Thoracic aorta (tissue), 2 donors: ENCODE data around the gene FMN2. TPM values are rescaled to one million over a fixed set of nuclear protein-coding genes. Genes with fewer than 3 reads are reported as not detected.

ENCODE experiments used
- ATAC-seq: fragments of 150-250 bp; one replicate; pipeline ENCODE4 v1.8.0; 2017; ENCODE audit warnings: low read depth; ENCODE audit not compliant: insufficient number of reproducible peaks, low FRiP score
- DNase-seq: peaks from one replicate; pipeline ENCODE4 v3.0.0-alpha.2; 2020; ENCODE audit warnings: low spot score
- H3K27ac ChIP-seq, 2 donors: fragments of 200-600 bp; sonication (generic); 1 replicate in 1 of 2; 2 replicates in 1 of 2; pipeline ENCODE4 v1.5.1; 2016; ENCODE audit warnings: mild to moderate bottlenecking in 2 of 2, moderate library complexity in 2 of 2
- H3K27me3 ChIP-seq: fragments of 200-600 bp; sonication (generic); replicated peaks from 2 replicates; pipeline ENCODE4 v1.6.0; 2016; ENCODE audit warnings: mild to moderate bottlenecking; ENCODE audit not compliant: insufficient read depth
- H3K36me3 ChIP-seq: fragments of 200-600 bp; sonication (generic); one replicate; pipeline ENCODE4 v1.5.1; 2016
- H3K4me1 ChIP-seq, 2 donors: fragments of 200-600 bp; sonication (generic); 1 replicate in 1 of 2; 2 replicates in 1 of 2; pipeline versions ENCODE4 v1.5.1 to v1.6.0; 2016; ENCODE audit warnings: low read depth in 2 of 2, mild to moderate bottlenecking in 1 of 2; ENCODE audit not compliant: control insufficient read depth in 1 of 2
- H3K4me3 ChIP-seq: fragments of 200-600 bp; sonication (generic); 2 replicates; pipeline ENCODE4 v1.5.1; 2016; ENCODE audit warnings: mild to moderate bottlenecking
- H3K9me3 ChIP-seq: fragments of 200-600 bp; sonication (generic); 2 replicates; pipeline ENCODE4 v1.5.1; 2016
- total RNA-seq, 2 donors: library from RNA; depleted of rRNA; stranded (reverse); fragments of >200 nt; gene quantifications; one replicate each; pipeline versions ENCODE4 v1.1.0 to v1.2.3, GENCODE V29; 2016
- TF ChIP-seq, protein P1 (sequence below): fragments of 200-600 bp; sonication (generic); IDR thresholded peaks from one replicate; pipeline ENCODE4 v1.5.1; 2019; ENCODE audit warnings: antibody characterized with exemption

FMN2 gene
- total RNA-seq, 2 donors from 2014 or later = 0.14 to 0.71 TPM

DNA sequence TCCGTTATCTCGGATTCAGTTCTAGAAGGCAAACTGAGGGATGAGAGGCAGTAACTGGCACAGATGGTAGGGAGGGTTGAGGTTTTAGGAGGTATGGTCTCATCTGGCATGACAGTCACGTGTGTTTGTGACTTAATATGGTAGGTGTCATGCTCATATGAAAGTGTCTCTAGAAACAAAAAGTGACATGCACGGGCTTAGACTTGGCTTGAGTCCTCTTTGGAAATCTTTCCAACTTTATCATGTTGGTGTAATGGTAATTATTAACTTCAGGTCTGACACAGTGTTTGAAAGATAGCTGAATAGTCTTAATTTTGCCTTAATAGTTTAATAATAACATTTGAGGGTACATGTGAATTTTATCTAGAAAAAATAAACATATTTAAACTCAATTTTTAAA lies 218.1 kb downstream of the FMN2 start:
- no peak for ATAC-seq

DNA sequence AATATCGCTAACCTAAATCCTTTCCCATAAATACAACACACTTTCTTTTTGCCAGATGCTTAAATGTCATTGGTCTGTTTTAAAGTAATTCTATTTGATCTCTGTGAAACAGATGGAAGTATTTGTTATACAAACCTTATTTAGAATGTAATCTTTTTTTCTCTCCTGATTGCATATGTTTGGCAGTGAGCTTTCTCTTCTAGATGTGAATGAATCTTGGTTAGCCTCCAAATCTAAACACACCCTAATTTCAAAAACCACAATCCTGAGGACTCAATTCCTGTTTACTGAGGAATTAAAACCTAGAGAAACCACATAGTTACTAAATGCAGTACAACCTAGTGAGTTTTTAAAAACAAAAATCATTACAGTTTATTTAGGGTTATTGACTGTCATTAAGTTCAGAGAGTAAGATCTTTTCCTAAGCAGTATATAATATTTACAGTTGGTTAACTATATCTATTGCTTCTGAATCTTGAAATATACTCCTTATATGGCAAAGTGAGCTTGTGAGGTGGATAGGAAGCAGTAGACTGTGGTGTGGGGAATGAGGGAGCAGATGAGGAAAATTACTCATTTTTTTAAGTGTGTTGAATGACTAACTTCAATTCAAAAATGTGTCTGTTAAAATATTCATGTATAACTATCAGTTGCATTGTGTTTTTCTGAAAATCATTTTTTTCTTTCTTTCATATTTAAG lies 218.7 kb downstream of the FMN2 start:
- ATAC-seq (no peak), DNase-seq (no peak)
- Histone ChIP-seq H3K27ac (no peak overlapping the region), H3K4me1 (no peaks in the 10 kb centered on the region), H3K9me3 (no peaks in the 10 kb centered on the region), H3K36me3 (no peaks in the 10 kb centered on the region), H3K4me3 (no peak overlapping the region), H3K27me3 (no peaks in the 10 kb centered on the region)
- TF ChIP-seq, protein P1, sequence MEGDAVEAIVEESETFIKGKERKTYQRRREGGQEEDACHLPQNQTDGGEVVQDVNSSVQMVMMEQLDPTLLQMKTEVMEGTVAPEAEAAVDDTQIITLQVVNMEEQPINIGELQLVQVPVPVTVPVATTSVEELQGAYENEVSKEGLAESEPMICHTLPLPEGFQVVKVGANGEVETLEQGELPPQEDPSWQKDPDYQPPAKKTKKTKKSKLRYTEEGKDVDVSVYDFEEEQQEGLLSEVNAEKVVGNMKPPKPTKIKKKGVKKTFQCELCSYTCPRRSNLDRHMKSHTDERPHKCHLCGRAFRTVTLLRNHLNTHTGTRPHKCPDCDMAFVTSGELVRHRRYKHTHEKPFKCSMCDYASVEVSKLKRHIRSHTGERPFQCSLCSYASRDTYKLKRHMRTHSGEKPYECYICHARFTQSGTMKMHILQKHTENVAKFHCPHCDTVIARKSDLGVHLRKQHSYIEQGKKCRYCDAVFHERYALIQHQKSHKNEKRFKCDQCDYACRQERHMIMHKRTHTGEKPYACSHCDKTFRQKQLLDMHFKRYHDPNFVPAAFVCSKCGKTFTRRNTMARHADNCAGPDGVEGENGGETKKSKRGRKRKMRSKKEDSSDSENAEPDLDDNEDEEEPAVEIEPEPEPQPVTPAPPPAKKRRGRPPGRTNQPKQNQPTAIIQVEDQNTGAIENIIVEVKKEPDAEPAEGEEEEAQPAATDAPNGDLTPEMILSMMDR = no peak

More for the DNA sequence above, 218.1 kb downstream of the FMN2 start:
- Histone ChIP-seq H3K27ac (no peak overlapping the region), H3K27me3 (no peaks in the 10 kb centered on the region), H3K4me1 (no peaks in the 10 kb centered on the region), H3K9me3 (no peaks in the 10 kb centered on the region), H3K36me3 (no peaks in the 10 kb centered on the region), H3K4me3 (no peak overlapping the region)
- DNase-seq = no peak
- TF ChIP-seq, protein P1 = no peak

DNA sequence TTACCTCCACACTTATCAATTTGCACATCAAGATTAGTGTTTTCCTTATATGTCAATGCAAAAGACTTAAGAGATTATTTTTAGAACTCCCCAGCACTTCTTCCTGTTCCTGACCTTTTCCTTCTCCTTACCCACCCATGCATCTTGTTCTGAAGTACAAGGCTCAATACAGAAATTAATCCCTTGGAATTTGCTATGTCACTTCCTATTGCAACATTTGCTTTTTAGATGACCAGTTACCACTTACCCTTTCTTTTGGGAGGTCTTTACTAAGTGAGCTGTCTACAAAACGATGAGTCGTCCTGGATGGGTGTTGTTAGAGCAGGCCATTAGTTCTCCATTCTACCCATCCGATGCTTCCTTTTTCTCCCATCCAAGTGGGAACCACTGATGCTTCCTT lies 221.2 kb downstream of the FMN2 start:
- H3K4me3 ChIP-seq = no peak overlapping the region
- H3K36me3 ChIP-seq = no peaks in the 10 kb centered on the region
- TF ChIP-seq, protein P1 = no peak
- H3K27me3 ChIP-seq = no peaks in the 10 kb centered on the region
- no peak for ATAC-seq
- H3K4me1 ChIP-seq = no peaks in the 10 kb centered on the region
- DNase-seq = no peak
- H3K27ac ChIP-seq = no peak overlapping the region
- H3K9me3 ChIP-seq = no peaks in the 10 kb centered on the region

DNA sequence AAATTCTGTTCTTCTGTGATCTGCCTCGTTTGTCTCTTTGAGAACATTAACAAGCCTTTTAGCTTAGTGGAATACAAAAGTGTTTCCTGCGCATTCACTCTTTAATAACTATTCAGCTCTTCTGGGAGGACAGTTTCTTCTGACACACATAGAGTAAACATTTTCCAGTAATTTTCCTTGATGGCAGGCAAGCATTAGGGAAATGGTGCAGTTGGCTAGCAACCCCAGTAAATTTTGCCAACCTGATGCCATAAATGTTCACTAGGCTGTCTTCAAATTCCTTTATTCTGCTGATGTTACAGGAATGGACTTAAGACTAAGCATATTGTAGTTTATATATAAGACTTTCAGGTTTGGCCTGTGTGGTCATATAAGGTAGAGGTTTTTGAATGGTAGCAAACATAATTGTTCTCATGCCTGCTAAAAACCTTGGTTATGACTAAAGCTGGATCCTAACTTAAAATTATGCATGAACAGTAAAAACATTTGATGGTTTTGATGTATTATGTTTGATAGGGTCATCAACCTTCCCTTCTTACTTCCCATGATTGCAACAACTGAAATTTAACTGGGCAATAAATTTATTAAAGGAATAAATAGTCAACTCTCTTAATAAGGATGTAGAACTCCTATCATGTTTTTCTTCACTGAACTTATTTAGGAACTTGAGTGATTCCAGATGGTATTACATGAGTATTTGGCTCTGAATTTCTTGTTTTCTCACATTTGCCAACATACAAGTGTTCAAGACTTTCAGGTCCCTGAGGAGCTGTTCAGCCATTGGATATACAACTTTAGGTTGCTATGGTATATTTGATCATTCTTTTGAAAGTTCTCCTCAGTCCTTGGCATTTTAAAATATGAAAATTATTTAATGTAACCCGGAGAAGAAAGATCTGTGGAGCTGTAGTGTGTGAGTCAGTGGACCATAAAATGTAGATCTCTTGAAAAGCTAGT lies 223.4 kb downstream of the FMN2 start:
- Histone ChIP-seq H3K9me3 (no peaks in the 10 kb centered on the region), H3K27me3 (no peaks in the 10 kb centered on the region), H3K36me3 (no peaks in the 10 kb centered on the region), H3K4me3 (no peak overlapping the region), H3K4me1 (no peaks in the 10 kb centered on the region), H3K27ac (no peak overlapping the region)
- TF ChIP-seq, protein P1 = no peak
- DNase-seq = no peak
- no peak for ATAC-seq

DNA sequence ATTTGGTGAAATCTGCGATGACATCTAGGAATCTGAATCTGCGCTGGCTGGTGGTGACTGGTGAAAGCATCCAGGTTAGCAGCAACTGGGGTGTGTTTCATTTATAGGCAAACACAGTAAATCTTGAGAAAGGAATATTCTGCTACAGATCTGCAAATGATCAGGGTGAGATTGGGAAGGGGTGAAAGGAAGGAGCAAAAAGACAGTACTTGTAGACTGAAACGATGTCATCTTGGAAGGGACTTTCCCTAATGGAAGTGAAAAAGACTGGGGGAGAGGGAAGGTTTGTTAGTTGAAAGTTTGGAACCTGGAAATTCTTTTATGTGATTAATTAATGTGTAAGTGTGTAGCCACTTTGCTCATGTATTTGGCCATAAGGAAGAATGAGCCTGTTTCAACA lies 228.3 kb downstream of the FMN2 start:
- Histone ChIP-seq H3K9me3 (no peaks in the 10 kb centered on the region), H3K27ac (no peak overlapping the region), H3K27me3 (no peaks in the 10 kb centered on the region), H3K4me3 (no peak overlapping the region), H3K4me1 (no peaks in the 10 kb centered on the region), H3K36me3 (no peaks in the 10 kb centered on the region)
- no peak for ATAC-seq
- TF ChIP-seq, protein P1 = no peak
- DNase-seq = no peak
